ENCODE results near the gene HSPA6. TPM values are rescaled to one million over a fixed set of nuclear protein-coding genes. Genes with fewer than 3 reads are reported as not detected.

Gene HSPA6
- total and polyA plus RNA-seq, 12 donors, result 0.61 to 12.8 (median 3.7) TPM

- Histone ChIP-seq H3K27me3 (peaks cover 10% of the 10 kb centered on the region), H3K9me3 (replicated peaks in 1 of 3) (no peaks in the 10 kb centered on the region), H3K4me3 (peak overlapping the region in 1 of 4 donors; percentile 38), H3K4me1 (replicated peaks in 1 of 2) (no peaks in the 10 kb centered on the region), H3K27ac (peak overlapping the region in 3 of 5 donors; percentile 13 to 76 (median 65)), H3K36me3 (replicated peaks in 1 of 2) (no peaks in the 10 kb centered on the region)
- intact Hi-C loops (cut with DNase I), result no loop called here
- TF ChIP-seq POLR2A (IDR thresholded peaks at IDR 0.05) (no peak), CTCF (IDR thresholded peaks at IDR 0.05) (no peak)
- 75 to 90% (median 80%) methylated on average over 6 of the region's 6 CpGs for WGBS, 4 donors
- DNase-seq, result no peak
Measured at GRCh38 chr1:161505686-161506085, 18.7 kb upstream of the HSPA6 start.

GRCh38 chr1:161506336-161507223, 17.8 kb upstream of the HSPA6 start:
- H3K4me3 ChIP-seq, result peak overlapping the region in 1 of 4 donors; percentile 38

GRCh38 chr1:161510477-161510876, 13.9 kb upstream of the HSPA6 start:
- Histone ChIP-seq H3K4me1 (replicated peaks in 1 of 2) (no peaks in the 10 kb centered on the region), H3K27me3 (peaks cover 4% of the 10 kb centered on the region), H3K36me3 (replicated peaks in 1 of 2) (no peaks in the 10 kb centered on the region), H3K4me3 (no peak overlapping the region), H3K27ac (no peak overlapping the region), H3K9me3 (replicated peaks in 1 of 3) (no peaks in the 10 kb centered on the region)
- no peak for TF ChIP-seq CTCF (IDR thresholded peaks at IDR 0.05)
- no peak for TF ChIP-seq POLR2A (IDR thresholded peaks at IDR 0.05)
- intact Hi-C loops (cut with DNase I), result no loop called here
- no peak for DNase-seq
- 74 to 85% (median 82%) methylated on average over 2 to 3 of the region's 3 CpGs for WGBS, 4 donors

More at GRCh38 chr1:161506336-161507223, 17.8 kb upstream of the HSPA6 start:
- intact Hi-C loops (cut with DNase I), result no loop called here
- Histone ChIP-seq H3K4me1 (replicated peaks in 1 of 2) (no peaks in the 10 kb centered on the region), H3K9me3 (replicated peaks in 1 of 3) (no peaks in the 10 kb centered on the region), H3K27ac (peak overlapping the region in 2 of 5 donors; percentile 65 to 76), H3K27me3 (peaks cover 10% of the 10 kb centered on the region), H3K36me3 (replicated peaks in 1 of 2) (no peaks in the 10 kb centered on the region)
- WGBS, 4 donors, result 40 to 50% (median 46%) methylated on average over 10 to 15 of the region's 15 CpGs
- no peak for TF ChIP-seq CTCF (IDR thresholded peaks at IDR 0.05)
- TF ChIP-seq POLR2A (IDR thresholded peaks at IDR 0.05), result no peak
- DNase-seq, result peak in 2 of 7 donors; percentile 29 to 45

DNA sequence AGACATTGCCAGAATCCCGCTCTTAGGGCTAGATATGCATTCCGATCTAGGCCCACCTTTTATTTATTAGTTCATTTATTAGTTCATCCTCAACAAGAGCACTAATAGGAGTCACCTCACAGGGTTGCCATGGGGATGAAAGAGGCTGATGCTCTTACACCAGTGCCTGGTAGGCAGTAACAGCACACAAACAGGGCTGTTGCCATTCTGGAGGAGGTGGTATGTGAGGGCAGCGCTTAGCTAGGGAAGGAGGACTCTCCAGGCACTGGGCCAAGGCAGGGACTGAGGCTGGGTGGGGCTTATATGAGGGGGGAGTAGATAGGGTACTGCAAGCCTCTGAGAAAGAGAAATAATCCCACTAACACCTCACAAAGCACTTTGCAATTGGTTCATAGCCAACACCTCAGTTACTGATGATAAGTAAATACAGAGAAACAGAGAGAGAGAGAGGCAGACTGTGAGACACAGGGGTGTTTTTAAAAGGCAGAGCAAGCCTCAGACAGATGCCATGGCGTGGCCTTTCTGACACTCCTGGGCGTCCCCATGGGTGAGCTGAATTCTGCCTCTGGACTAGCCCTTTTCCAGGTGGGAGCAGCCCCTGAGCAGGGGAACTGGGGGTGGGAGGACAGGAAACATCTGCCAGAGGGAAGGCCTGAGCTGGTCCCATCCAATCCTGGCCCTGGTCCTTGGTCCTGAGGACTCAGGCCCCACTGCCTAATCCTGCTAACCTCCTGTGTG, 13.2 kb upstream of the HSPA6 start:
- 81 to 86% (median 81%) methylated on average over 5 of the region's 5 CpGs for WGBS, 4 donors
- no peaks in the 10 kb centered on the region for H3K9me3 ChIP-seq (replicated peaks in 1 of 3)
- H3K27me3 ChIP-seq, result peaks cover 4% of the 10 kb centered on the region
- TF ChIP-seq CTCF (IDR thresholded peaks at IDR 0.05) (no peak), POLR2A (IDR thresholded peaks at IDR 0.05) (no peak)
- no peak overlapping the region for H3K27ac ChIP-seq
- intact Hi-C loops (cut with DNase I), result no loop called here
- no peaks in the 10 kb centered on the region for H3K4me1 ChIP-seq (replicated peaks in 1 of 2)
- no peak for DNase-seq
- no peaks in the 10 kb centered on the region for H3K36me3 ChIP-seq (replicated peaks in 1 of 2)
- H3K4me3 ChIP-seq, result no peak overlapping the region

All from adrenal gland (tissue), 12 donors.